Midbrain (tissue), 1 donor: Measurements from ENCODE around the gene DIAPH3.
A peak's percentile ranks its signal among the peaks of the same experiment; 100 is the strongest.
"Not testable (repeated sequence)": the region's sequence is repeated elsewhere in the genome, so short reads cannot be mapped to it uniquely, and the experiment has no call there.

Experiments
- DNase-seq: peaks from one replicate; lab custom pipeline; 2025; lab: John Stamatoyannopoulos, UW

The DIAPH3 gene, protein sequence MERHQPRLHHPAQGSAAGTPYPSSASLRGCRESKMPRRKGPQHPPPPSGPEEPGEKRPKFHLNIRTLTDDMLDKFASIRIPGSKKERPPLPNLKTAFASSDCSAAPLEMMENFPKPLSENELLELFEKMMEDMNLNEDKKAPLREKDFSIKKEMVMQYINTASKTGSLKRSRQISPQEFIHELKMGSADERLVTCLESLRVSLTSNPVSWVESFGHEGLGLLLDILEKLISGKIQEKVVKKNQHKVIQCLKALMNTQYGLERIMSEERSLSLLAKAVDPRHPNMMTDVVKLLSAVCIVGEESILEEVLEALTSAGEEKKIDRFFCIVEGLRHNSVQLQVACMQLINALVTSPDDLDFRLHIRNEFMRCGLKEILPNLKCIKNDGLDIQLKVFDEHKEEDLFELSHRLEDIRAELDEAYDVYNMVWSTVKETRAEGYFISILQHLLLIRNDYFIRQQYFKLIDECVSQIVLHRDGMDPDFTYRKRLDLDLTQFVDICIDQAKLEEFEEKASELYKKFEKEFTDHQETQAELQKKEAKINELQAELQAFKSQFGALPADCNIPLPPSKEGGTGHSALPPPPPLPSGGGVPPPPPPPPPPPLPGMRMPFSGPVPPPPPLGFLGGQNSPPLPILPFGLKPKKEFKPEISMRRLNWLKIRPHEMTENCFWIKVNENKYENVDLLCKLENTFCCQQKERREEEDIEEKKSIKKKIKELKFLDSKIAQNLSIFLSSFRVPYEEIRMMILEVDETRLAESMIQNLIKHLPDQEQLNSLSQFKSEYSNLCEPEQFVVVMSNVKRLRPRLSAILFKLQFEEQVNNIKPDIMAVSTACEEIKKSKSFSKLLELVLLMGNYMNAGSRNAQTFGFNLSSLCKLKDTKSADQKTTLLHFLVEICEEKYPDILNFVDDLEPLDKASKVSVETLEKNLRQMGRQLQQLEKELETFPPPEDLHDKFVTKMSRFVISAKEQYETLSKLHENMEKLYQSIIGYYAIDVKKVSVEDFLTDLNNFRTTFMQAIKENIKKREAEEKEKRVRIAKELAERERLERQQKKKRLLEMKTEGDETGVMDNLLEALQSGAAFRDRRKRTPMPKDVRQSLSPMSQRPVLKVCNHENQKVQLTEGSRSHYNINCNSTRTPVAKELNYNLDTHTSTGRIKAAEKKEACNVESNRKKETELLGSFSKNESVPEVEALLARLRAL

GRCh38 chr13:60163478-60164233 lies at the start of gene DIAPH3:
DIAPH3 (minus strand) TSS chr13:60163928; CDS start chr13:60163766, 162 bp downstream.
- peak; percentile 96 for DNase-seq

GRCh38 chr13:60213236-60213744 lies 49.6 kb upstream of the DIAPH3 start:
- DNase-seq = no peak

- no peak for DNase-seq
These were observed 47.8 kb upstream of the DIAPH3 start for GRCh38 chr13:60211548-60211947.

GRCh38 chr13:60210510-60211330 lies 47.0 kb upstream of the DIAPH3 start:
- no peak for DNase-seq

DNA sequence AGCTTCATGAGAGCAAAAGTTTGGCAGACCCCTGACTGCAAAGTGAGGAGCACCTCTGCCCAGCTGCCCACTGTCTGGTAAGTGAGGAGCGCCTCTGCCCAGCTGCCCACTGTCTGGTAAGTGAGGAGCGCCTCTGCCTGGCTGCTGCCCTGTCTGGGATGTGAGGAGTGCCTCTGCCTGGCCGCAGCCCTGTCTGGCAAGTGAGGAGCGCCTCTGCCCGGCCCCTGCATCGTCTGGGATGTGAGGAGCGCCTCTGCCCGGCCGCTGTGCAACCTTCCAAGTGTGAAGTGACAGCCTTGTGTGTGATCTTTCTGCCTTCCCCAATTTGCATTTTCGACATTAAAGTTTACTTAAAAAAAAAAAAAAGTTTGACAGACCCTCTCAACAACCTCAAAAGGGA lies 41.8 kb upstream of the DIAPH3 start:
- DNase-seq = not testable (repeated sequence)

DNA sequence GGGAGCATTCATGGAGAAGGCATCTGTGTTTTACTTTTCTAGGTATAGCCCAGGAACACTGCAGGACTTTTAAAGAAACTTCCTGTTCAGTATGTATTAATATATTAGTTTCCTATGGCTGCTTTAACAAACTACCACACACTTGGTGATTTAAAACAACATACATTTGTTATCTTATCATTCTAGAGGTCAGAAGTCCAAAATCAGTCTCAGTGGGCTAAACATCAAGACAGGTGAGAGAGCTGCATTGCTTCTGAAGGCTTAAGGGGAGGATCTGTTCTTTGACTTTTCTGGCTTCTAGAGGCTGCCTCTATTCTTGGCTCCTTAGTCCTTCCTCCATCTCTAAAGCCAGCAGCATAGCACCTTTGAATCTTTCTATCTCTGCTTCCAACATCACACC lies 37.6 kb upstream of the DIAPH3 start:
- no peak for DNase-seq

DNA sequence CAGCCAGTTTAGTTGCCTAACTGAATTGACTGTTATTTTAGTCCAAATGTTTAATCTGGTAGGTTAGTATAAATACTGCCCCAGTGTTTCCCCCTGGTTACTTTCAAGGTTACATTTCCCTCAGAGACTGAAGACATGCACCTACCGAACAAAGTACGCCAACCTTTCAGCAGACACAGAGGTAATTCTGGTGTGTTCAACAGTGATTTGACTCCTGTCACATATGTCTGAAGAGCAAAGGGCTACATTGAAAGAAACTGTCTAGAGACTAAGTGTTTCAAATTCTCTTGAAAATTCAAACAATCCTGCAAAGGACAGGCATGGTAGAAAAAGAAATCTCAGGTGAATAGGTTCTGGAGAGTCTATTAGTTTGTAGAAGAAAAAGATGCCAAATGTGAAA lies 32.2 kb upstream of the DIAPH3 start:
- not testable (repeated sequence) for DNase-seq

- DNase-seq = no peak
These were observed 19.2 kb upstream of the DIAPH3 start for GRCh38 chr13:60182907-60183306.

DNA sequence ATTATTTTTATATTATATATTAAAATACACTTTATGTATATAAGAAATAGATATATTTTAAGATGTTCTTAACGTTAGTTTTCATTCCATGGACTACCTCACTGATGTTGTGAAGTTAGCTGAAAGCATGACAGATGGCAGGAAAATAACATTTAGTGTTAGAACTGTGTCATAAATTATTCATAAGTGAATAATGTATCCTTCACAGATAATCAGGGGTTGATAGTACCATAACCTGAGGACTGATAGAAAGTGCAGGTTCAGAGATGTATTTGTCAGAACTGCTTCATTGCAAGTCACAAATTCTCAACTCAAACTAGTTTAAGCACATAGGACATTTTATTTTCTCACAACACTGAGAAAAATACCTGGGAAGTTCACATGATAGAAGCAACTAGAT lies 14.6 kb upstream of the DIAPH3 start:
- no peak for DNase-seq

- DNase-seq = no peak
These were observed 11.8 kb upstream of the DIAPH3 start for GRCh38 chr13:60175571-60175970.

GRCh38 chr13:60174113-60174512 lies 10.4 kb upstream of the DIAPH3 start:
- DNase-seq = no peak

DNA sequence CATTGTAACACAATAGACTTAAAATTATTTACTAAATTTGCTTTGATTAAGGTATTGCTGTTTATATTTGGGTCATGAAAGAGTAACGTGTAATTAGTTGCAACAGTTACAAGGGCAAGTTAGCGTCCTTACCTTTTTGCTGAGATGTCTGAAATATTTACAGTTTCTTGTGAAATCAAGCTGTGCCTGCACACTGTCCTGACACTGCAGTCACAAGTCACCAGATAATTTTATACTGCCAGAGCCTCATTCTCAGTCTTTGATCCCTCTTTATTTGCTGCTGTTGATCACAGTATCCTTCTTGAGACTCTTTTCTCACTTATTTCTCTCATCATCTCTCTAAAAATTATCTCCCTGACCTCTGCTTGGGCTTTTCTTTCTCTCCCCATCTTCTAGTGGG lies 8.4 kb upstream of the DIAPH3 start:
- DNase-seq = no peak

- no peak for DNase-seq
These were observed 6.7 kb upstream of the DIAPH3 start for GRCh38 chr13:60170414-60170813.

- DNase-seq = no peak
These were observed 5.7 kb upstream of the DIAPH3 start for GRCh38 chr13:60169239-60170031.

GRCh38 chr13:60167121-60167520 lies 3.4 kb upstream of the DIAPH3 start:
- no peak for DNase-seq

- peak; percentile 4 for DNase-seq
These were observed 1.8 kb upstream of the DIAPH3 start for GRCh38 chr13:60165391-60166099.

GRCh38 chr13:60164234-60164889 lies 634 bp upstream of the DIAPH3 start:
- DNase-seq = peak; percentile 26

GRCh38 chr13:60162096-60162495 lies 1.6 kb downstream of the DIAPH3 start:
- DNase-seq = no peak
